HG03097 (cell line): ENCODE data around the gene RPTOR.
"Not testable (repeated sequence)": the region's sequence is repeated elsewhere in the genome, so short reads cannot be mapped to it uniquely, and the experiment has no call there.

Experiments used
- ATAC-seq: cut with Tn5 transposase; IDR thresholded peaks from one replicate; pipeline ENCODE4 v1.9.1; 2021; ENCODE audit not compliant: unreplicated experiment, low FRiP score

RPTOR gene

DNA sequence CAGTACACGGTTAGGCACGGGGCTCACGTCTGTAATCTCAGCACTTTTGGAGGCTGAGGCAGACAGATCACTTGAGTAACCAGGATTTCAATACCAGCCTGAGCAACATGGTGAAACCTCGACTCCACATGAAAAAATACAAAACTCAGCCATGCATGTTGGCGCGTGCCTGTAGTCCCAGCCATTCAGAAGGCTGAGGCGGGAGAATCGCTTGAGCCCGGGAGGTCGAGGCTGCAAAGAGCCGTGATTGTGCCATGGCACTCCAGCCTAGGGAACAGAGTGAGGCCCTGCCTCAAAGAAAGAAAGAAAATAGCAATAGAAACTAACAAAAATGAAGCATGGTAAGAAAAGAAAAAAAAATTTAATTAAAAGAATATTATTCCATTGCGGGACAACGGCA is 319.0 kb downstream of the RPTOR start:
- no peak for ATAC-seq

DNA sequence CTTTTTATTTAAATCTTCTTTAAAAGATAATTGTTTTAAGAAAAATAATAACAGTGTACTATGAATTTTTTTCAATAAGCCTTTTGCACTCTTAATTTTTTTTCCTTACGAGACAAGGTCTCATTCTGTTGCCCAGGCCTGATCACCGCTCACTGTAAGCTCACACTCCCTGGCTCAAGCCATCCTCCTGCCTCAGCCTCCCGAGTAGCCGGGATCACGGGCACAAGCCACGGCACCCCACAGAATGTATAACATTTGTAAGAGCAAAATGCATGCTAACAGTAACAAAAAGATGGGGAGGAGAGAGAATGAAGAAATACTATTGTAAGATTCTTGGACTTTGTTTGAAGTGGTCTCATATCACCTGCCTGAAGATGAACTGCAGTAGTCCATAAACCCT is 320.1 kb downstream of the RPTOR start:
- no peak for ATAC-seq

DNA sequence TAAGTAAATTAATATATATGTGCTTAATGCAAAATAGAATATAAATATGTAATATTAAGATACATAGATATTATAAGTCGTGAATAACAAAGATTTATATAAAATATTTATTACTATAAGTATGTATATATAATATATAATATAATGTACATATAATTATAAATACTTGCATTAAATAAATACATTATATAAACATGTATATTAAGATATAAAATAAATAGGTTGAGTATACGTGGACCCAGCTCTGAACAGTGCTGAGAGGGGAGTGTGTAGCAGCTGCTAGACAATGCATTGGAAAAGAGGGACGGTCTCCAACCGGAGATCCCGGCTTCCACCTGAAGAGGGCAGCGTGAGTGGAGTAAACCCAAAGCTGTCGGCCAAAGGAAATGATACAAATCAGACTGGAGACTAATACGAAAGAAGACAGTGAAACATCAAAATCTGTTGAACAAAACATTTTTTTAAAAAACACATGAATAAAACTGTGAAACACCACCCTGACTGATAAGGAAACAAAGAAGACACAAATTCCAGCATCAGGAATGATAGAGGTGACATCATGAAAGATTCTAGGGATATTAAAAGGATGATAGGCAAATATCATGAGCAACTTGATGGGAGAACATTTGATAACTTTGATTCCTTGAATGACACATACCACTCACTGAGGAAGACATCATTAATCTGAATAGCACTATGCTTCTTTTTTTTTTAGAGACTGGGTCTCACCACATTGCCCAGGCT is 321.6 kb downstream of the RPTOR start:
- no peak for ATAC-seq

DNA sequence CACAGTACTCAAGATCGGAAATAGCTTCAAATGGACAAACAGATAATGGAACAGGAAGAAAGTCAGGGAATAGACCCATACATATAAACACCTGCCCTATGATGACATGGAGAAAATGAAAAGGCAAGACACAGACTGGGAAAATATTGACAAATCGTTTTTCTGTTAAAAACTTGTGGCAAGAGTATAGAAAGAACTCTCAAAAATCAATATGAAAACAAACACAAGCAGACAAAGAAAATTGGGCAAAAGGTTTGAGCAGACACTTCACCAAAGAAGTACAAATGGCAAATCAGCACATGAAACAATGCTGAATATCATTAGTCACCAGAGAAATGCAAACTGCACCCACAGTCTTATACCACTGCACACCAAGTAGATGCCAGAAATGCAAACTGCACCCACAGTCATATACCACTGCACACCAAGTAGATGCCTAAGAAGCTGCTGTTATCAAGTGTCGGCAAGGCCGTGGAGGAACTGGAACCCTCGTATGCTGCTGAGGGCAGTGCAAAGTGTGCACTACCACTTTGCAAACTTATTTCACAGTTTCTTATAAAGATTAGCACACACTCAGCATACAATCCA is 323.5 kb downstream of the RPTOR start:
- no peak for ATAC-seq

- ATAC-seq, result no peak
These were observed 325.0 kb downstream of the RPTOR start for GRCh38 chr17:80869481-80870145.

DNA sequence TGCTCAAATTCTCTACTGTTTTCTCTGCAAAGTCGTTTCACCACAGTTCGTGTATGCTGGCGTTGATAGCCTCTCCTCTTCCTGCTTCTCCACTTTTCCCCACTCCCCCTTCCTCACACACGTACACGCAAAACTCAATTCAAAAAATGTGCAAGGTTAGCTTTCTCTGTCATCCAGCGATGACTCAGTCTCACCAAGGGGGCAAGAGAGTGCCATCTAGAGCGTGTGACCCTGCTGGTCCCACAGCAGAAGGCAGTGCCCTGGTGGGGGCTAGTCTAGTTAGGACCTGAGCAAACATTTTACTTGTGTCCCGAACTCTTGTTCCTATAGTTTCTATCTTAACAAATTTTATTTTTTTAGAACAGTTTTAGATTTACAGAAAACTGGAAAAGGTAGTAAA is 325.8 kb downstream of the RPTOR start:
- ATAC-seq, result no peak

- ATAC-seq, result no peak
These were observed 326.7 kb downstream of the RPTOR start for GRCh38 chr17:80871341-80871740.

- no peak for ATAC-seq
These were observed 327.4 kb downstream of the RPTOR start for GRCh38 chr17:80872001-80872500.

DNA sequence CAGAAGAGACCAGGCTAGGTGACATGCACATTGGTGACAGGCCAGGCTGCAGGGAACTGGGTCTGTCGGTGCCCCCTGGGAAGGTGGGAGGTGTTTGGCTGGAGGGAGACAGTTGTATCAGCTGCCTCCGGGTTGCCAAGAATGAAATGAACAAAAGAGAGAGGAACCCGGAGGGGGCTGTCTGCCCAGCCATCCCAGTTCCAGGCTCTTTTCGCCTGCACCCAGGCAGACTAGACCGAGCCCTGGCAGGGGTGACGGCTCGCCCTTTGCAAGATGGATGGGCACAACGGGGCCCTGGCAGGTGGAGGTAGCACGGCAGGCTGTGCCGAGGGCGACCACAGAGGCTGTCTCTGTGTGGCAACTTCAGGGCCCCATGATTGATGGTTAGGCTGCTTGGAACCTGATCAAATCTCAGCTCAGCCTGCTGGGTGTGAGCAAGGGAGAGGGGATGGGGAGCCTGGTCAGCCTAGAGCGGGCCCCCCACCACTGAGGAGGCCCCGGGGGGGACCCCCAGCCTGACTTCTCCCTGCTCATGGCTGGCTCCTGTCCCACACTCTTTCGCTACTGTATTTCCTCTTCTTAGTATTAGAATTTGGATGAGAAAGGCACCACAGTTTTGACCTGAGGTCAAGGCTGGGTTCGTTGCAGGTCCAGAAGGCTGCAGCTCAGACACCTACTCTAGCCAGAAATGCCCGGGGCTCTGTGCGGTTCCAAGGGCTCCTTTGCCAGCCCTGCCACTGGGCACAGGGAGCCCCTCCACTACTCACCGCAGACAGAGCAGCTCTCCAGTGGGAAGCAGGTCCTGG is 328.1 kb downstream of the RPTOR start:
- no peak for ATAC-seq

DNA sequence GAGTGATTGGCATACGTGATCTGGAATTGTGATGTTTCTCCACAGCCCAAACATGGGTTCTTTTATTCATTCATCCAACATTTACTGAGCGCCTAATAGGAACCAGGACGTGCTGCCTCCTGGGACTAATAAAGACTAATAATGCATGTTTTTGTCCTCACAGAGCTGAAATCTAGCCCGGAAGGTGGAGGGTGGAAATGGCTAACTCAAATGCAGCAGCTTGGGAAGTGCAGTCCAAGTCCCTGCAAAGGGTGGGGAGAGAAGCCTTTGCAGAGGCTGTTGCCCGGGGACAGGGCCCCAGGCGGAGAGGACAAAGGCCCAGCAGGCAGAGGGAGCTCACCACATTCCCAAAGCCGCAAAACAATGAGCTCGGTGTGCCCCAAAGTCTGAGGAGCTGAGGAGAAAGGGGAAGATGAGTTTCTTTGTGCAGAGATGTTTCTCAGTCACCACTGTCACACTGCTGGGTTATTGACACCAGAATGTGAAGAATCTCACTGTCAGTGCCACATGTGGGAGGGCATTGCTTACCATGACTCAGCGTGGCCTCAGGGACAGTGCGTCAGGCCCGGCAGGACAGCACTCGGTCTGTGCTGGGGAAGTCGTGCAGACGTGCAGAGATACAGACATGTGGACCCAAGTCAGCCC is 328.8 kb downstream of the RPTOR start:
- no peak for ATAC-seq

DNA sequence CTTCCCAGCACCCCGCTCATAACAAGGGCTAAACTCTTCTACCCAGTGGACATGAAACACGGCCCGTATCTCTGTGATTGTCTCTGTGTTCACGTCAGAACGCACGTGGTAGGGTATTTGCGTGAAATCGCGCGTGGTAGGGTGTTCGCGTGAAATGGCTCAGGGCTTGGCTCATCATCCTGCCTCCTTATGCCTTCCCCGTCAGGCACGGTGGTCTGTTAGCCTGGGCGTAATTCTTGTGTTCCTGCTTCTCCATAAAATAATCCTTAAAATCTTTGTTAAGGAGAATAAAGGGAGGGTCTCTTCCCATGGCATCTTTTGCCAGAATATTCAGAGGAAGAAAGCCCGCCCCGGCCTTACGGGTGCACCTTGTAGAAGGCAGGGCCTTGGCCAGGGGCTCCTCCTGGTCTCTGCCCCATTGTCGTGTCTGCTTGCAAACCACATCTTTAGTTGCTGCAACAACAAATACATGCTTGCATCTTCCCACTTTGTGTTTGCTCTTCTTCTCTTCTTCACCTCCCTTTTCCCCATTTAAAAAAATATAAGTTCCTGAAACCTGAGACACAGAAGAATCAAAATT is 330.3 kb downstream of the RPTOR start:
- ATAC-seq, result no peak

GRCh38 chr17:80875480-80875995 is 330.9 kb downstream of the RPTOR start:
- not testable (repeated sequence) for ATAC-seq

DNA sequence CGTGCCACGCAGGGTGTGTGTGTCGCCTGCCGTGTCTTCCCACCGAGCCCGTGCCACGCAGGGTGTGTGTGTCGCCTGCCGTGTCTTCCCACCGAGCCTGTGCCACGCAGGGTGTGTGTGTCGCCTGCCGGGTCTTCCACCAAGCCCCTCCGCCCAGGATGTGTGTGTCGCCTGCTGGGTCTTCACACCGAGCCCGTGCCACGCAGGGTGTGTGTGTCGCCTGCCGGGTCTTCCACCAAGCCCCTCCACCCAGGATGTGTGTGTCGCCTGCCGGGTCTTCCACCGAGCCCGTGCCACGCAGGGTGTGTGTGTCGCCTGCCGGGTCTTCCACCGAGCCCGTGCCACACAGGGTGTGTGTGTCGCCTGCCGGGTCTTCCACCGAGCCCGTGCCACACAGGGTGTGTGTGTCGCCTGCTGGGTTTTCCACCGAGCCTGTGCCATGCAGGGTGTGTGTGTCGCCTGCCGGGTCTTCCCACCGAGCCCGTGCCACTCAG is 331.9 kb downstream of the RPTOR start:
- not testable (repeated sequence) for ATAC-seq

DNA sequence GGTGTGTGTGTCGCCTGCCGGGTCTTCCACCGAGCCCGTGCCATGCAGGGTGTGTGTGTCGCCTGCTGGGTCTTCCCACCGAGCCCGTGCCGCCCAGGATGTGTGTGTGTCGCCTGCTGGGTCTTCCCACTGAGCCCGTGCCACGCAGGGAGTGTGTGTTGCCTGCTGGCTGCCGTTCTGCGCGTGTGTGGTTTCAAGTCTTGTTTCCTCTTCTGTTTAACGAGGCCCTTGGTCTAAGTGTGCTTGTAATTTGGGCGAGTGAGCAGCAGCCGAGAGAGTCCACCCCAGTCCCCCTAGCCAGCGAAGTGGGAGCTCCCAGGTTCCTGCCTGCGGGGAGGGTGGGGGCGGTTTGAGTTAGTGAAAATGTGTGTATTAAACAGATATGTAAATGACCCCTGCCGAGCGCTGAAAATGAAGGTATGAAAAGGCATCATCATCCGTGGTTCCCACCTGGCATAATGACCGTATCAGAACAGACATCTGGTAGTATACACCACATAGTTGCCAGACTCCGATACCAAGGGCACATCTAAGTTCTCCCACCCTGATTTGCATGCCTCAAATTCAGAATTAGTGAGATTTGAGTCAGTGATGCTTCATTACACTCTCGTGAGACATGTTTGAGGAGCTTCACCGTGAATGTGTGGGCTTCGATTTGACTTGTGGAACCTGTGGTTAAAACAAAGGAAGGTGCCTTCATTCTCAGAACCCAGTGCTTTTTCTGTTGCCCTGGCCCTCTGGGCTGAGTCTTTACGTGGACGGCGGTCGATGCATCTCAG is 332.5 kb downstream of the RPTOR start:
- peak; percentile 82 for ATAC-seq

DNA sequence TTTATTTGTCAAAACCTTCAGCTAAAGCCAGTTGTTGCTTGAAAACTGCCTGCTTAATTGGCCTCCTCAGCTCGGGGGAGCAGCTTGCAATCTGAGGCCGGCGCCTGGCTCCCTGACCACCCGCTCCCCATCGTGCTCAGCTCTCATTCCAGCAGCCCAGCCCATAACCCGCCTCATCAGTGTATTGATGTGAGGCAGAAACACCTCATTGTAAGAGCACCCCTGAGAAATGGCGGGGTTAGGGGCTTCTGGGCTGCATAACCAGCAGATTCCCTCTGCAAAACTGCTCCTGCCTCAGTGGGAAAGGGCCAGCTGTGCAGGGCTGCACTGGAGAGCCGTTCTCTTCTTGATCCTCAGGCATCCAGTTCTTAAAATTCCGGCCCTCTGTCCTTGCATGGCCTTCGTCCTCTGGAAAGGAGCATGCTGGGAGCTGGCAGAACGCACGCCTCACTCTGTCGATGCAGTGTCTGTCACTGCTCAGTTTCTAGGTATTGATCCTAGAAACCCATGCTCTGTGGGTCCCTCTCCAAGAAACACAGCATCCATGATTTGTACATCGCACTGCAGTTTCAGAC is 333.2 kb downstream of the RPTOR start:
- no peak for ATAC-seq

- ATAC-seq, result no peak
These were observed 334.5 kb downstream of the RPTOR start for GRCh38 chr17:80878876-80879722.

DNA sequence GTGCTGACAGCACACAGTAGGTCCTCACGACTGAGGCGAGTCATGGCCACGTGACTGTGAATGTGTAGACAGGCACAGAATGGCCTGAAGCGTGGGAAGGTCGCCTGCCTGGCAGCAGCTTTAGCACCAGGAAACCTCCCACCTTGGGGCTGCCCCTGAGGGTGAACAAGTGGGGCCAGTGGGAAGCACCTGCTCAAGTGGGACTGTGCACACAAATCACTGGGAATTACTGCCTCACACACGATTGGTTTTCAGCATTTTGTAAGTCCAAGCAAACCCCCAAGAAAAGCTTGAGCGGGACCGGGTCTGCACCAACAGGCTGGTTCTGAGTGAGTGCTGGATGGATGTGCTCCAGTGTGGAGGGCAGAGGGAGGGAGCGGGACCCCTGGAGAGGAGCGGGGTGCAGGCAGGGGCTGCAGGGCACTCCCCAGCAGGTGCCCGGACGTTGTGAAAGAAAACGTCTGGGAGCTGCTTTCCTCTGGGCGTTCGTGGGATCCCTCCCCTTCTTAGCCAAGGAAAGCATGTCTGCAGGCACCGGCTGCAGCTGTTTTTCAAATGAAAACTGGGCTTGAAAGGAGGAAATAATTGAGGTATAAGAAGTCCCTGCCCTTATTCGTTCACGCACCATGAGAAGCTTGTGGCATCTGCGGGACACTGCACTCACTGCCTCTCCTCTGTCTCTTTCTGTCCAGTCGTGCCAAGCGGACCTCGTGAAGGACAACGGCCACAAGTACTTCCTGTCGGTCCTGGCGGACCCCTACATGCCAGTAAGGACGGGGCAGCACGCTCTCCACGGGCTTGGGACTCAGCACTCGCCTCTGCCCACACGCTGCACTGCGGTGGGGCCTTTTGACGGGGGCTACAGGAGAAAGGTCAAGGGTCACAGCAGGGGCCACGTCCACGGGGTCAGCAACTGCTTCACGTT is 335.3 kb downstream of the RPTOR start:
- ATAC-seq, result no peak
